K562 (cell line): Measurements from ENCODE around the gene BANP. TPM values are rescaled to one million over a fixed set of nuclear protein-coding genes. Genes with fewer than 3 reads are reported as not detected.

ENCODE experiments used
- ATAC-seq: fragments of 200-7000 bp; cut with Tn5 transposase; 3 replicates; pipeline ENCODE4 v1.9.1; 2020; ENCODE audit warnings: moderate library complexity
- BruUV-seq: library from RNA; stranded (reverse); fragments of 400-500 nt; replicated peaks from 2 replicates; lab custom pipeline; 2021; lab: Mats Ljungman, UMichigan
- CTCF ChIA-PET: fragments of 300-600 bp; formaldehyde crosslinking; extraction: SDS; loops from one replicate; lab custom pipeline; 2021; ENCODE audit warnings: low intra/inter-chr PET ratio; lab: Yijun Ruan, JAX
- POLR2A ChIA-PET: fragments of 300-600, 350-650 bp; sonication (Branson Sonifier 250); formaldehyde crosslinking; extraction: SDS; loops from one replicate; lab custom pipeline; 2021; ENCODE audit warnings: antibody characterized with exemption, inconsistent platforms; lab: Yijun Ruan, JAX
- DNase-seq, 4 experiments: peaks; one replicate each; pipeline versions ENCODE4 v3.0.0 to v3.0.0-alpha.2; 2011 to 2018; ENCODE audit warnings: low spot score in 3 of 4, mixed read lengths in 3 of 4; ENCODE audit errors: extremely low read depth in 1 of 4
- FAIRE-seq: peaks from 2 replicates; lab custom pipeline; 2011; peaks lifted over from hg19 to GRCh38; lab: Jason Lieb, UNC
- H2AFZ ChIP-seq: 2 replicates; pipeline ENCODE4 v1.6.0; 2011; ENCODE audit warnings: low read depth, low read length, control low read depth, inconsistent platforms
- H3K27ac ChIP-seq: fragments of 200-600 bp; 3 replicates; pipeline ENCODE4 v1.8.0; 2011; ENCODE audit warnings: low read depth, mild to moderate bottlenecking, control low read depth, inconsistent platforms, low read length, moderate library complexity, mixed read lengths; ENCODE audit errors: extremely low read depth
- H3K27me3 ChIP-seq, 2 experiments: fragments of 300-600 bp in 1 of 2; 2 replicates in 1 of 2; 3 replicates in 1 of 2; pipeline versions ENCODE4 v1.6.0 to v1.8.0; 2011; ENCODE audit warnings: inconsistent platforms in 2 of 2, low read length in 2 of 2, mild to moderate bottlenecking in 1 of 2, mixed read lengths in 1 of 2, moderate library complexity in 1 of 2; ENCODE audit not compliant: control insufficient read depth in 2 of 2, insufficient read depth in 2 of 2
- H3K36me3 ChIP-seq: fragments of 300-600 bp; 3 replicates; pipeline ENCODE4 v1.8.0; 2011; ENCODE audit warnings: mild to moderate bottlenecking, low read length, inconsistent platforms; ENCODE audit not compliant: control insufficient read depth, insufficient read depth
- H3K4me1 ChIP-seq, 2 experiments: fragments of 200-600 bp in 1 of 2; replicated peaks in 1 of 2; 2 replicates in 1 of 2; 3 replicates in 1 of 2; pipeline versions ENCODE4 v1.5.1 to v1.8.0; 2011; ENCODE audit warnings: inconsistent platforms in 2 of 2, low read length in 2 of 2, mild to moderate bottlenecking in 1 of 2, mixed read lengths in 1 of 2, moderate library complexity in 1 of 2; ENCODE audit not compliant: control insufficient read depth in 2 of 2, insufficient read depth in 2 of 2
- H3K4me2 ChIP-seq: 2 replicates; pipeline ENCODE4 v1.6.1; 2011; ENCODE audit warnings: low read length, control low read depth, inconsistent platforms, mixed read lengths; ENCODE audit not compliant: insufficient read depth
- H3K4me3 ChIP-seq: fragments of 200-600 bp; sonication (generic), shearing (Covaris generic); 2 replicates; pipeline ENCODE4 v1.5.1; 2016; ENCODE audit warnings: control low read depth, inconsistent platforms
- H3K79me2 ChIP-seq: fragments of 200-600 bp; 3 replicates; pipeline ENCODE4 v1.8.0; 2011; ENCODE audit warnings: low read length, inconsistent platforms; ENCODE audit not compliant: control insufficient read depth, insufficient read depth
- H3K9ac ChIP-seq, 2 experiments: 2 replicates each; pipeline versions ENCODE4 v1.6.0 to v1.6.1; 2011; ENCODE audit warnings: low read depth in 2 of 2, low read length in 2 of 2, control low read depth in 1 of 2, inconsistent platforms in 1 of 2, mild to moderate bottlenecking in 1 of 2, mixed read lengths in 1 of 2; ENCODE audit not compliant: insufficient read depth in 1 of 2
- H3K9me1 ChIP-seq: one replicate; pipeline ENCODE4 v1.6.0; 2011; ENCODE audit warnings: inconsistent platforms, mild to moderate bottlenecking, low read length, moderate library complexity; ENCODE audit not compliant: control insufficient read depth, insufficient read depth
- H3K9me3 ChIP-seq: replicated peaks from 2 replicates; pipeline ENCODE4 v1.5.1; 2011; ENCODE audit warnings: low read depth, low read length, inconsistent platforms; ENCODE audit not compliant: control insufficient read depth, insufficient read depth
- H4K20me1 ChIP-seq: replicated peaks from 2 replicates; pipeline ENCODE4 v1.6.1; 2011; ENCODE audit warnings: low read length, inconsistent platforms, mixed read lengths; ENCODE audit not compliant: control insufficient read depth, insufficient read depth
- ARID3B ChIP-seq: fragments of 250-450 bp; sonication (Bioruptor Pico); IDR thresholded peaks from 2 replicates; pipeline ENCODE4 v1.4.0; 2020; ENCODE audit warnings: borderline replicate concordance
- CBFA2T2 ChIP-seq: fragments of 450-650 bp; conservative IDR thresholded peaks from 2 replicates; pipeline ENCODE4 v1.6.1; 2017; ENCODE audit warnings: mild to moderate bottlenecking
- EWSR1 ChIP-seq: fragments of 450-650 bp; IDR thresholded peaks from 2 replicates; pipeline ENCODE4 v1.6.1; 2018; ENCODE audit warnings: borderline replicate concordance, mild to moderate bottlenecking, low read depth, moderate library complexity; ENCODE audit not compliant: partially characterized antibody
- FOSL1 ChIP-seq: fragments of 200-800 bp; sonication (Bioruptor generic); conservative IDR thresholded peaks from 2 replicates; pipeline ENCODE4 v1.6.1; 2016; ENCODE audit warnings: missing genetic modification characterization, missing compliant biosample characterization
- HNRNPLL ChIP-seq: fragments of 200-400 bp; formaldehyde crosslinking; IDR thresholded peaks from 2 replicates; pipeline ENCODE4 v1.6.1; 2017; ENCODE audit warnings: low read length, low read depth, mild to moderate bottlenecking; ENCODE audit not compliant: poor library complexity, severe bottlenecking
- MIER1 ChIP-seq: fragments of 450-650 bp; IDR thresholded peaks from 2 replicates; pipeline ENCODE4 v1.6.1; 2016; ENCODE audit warnings: antibody characterized with exemption, mild to moderate bottlenecking, low read depth
- MTA2 ChIP-seq: fragments of 450-650 bp; IDR thresholded peaks from 2 replicates; pipeline ENCODE4 v1.6.1; 2016; ENCODE audit warnings: low read depth
- NCOA6 ChIP-seq: fragments of 450-650 bp; IDR thresholded peaks from 2 replicates; pipeline ENCODE4 v1.6.1; 2017; ENCODE audit warnings: mild to moderate bottlenecking
- SRSF7 ChIP-seq: fragments of 200-400 bp; formaldehyde crosslinking; optimal IDR thresholded peaks from 2 replicates; pipeline ENCODE3; 2017; ENCODE audit warnings: mild to moderate bottlenecking, low read depth, low read length
- YBX1 ChIP-seq: fragments of 450-650 bp; IDR thresholded peaks from 2 replicates; pipeline ENCODE4 v1.7.1; 2016; ENCODE audit warnings: mild to moderate bottlenecking
- ZBTB33 ChIP-seq: sonication (generic); formaldehyde crosslinking; IDR thresholded peaks from 2 replicates; pipeline ENCODE4 v1.8.1; 2023; ENCODE audit warnings: mild to moderate bottlenecking, missing genetic modification reagents
- ZC3H11A ChIP-seq: IDR thresholded peaks from 2 replicates; pipeline ENCODE4 v1.6.1; 2012; ENCODE audit warnings: low read depth, low read length, improper control_type of control experiment
- ZNF766 ChIP-seq: fragments of 200-800 bp; sonication (Bioruptor generic); conservative IDR thresholded peaks from 2 replicates; pipeline ENCODE4 v1.6.1; 2016; ENCODE audit warnings: missing genetic modification characterization, missing compliant biosample characterization
- WGBS: fragments of 100-300 bp; shearing (Covaris generic); methylation state at CpG from one replicate; pipeline ENCODE4 v1.1.6; 2016; ENCODE audit warnings: low coverage, mixed read lengths; ENCODE audit not compliant: insufficient coverage; ENCODE audit errors: missing lambda C conversion rate; 5-methylcytosine and 5-hydroxymethylcytosine counted together
- in situ Hi-C: fragments of 300-500 bp; cut with MboI; formaldehyde crosslinking; loops from 4 replicates; pipeline ENCODE4 v1.15.0; 2018; ENCODE audit warnings: inconsistent platforms, mixed read lengths
- intact Hi-C: fragments of 100-400 bp; cut with micrococcal nuclease; formaldehyde crosslinking; loops from 2 replicates; pipeline ENCODE4 v1.14.2; 2022
- polyA plus RNA-seq, 8 experiments: library from polyadenylated mRNA; depleted of rRNA in 4 of 8; stranded (reverse) in 5 of 8; unstranded in 3 of 8; fragments of >200 nt; fragmentation: Nextera tagmentation in 2 of 8; fragmentation: Illumina TruSeq in 1 of 8; extraction: Ambion mirVana in 2 of 8; extraction: Trizol in 1 of 8; gene quantifications; 2 replicates each; pipeline versions ENCODE4 v1.2.1 to v1.2.3, GENCODE V29; 2011 to 2014; ENCODE audit warnings: inconsistent platforms in 1 of 8, missing spikeins in 1 of 8
- total RNA-seq, 7 experiments: library from RNA; depleted of rRNA in 6 of 7; stranded (reverse); fragments of >200 nt in 6 of 7; fragmentation: Illumina TruSeq in 2 of 7; extraction: Trizol in 2 of 7; gene quantifications; 2 replicates each; pipeline versions ENCODE4 v1.2.1 to v1.2.3, GENCODE V29; 2011 to 2021; ENCODE audit warnings: low replicate concordance in 1 of 7

The BANP gene
- total and polyA plus RNA-seq, 9 of the 15 experiments (the other 6 are each of a cell fraction or from before 2014, with no cell fraction given) = 4.6 to 22.1 (median 15.6) TPM

- H3K4me3 ChIP-seq = no peak overlapping the region
- no peak overlapping the region for H3K9ac ChIP-seq
- ATAC-seq (no peak), DNase-seq (no peak), FAIRE-seq (no peak)
- 82% methylated on average over 26 of the region's 36 CpGs for whole genome bisulfite sequencing
- no peaks in the 10 kb centered on the region for H3K9me3 ChIP-seq
- peaks cover 0 to 4% of the 10 kb centered on the region in 2 experiments; a peak in 1 of 5 replicates for H3K4me1 ChIP-seq
- no peak overlapping the region for H3K4me2 ChIP-seq
- ChIA-PET CTCF (no interaction called here), POLR2A (interaction anchor here (0.6 kb wide), 1 partner anchor 367 kb away, joined by 4 read pairs; no protein-coding TSS in a partner anchor)
- no peaks in the 10 kb centered on the region for H4K20me1 ChIP-seq
- in situ Hi-C loops = no loop called here
- H3K27me3 ChIP-seq = no peaks in the 10 kb centered on the region
- 0 out of 2 replicates have a peak, but pooled peaks have one; percentile 16 for TF ChIP-seq ZBTB33 (CRISPR knock-in tag)
- no peak for TF ChIP-seq MTA2
- peaks cover 8% of the 10 kb centered on the region; the same call in 1 of the 3 replicates for H3K36me3 ChIP-seq
- H3K9me1 ChIP-seq = peaks cover 6% of the 10 kb centered on the region
- no peak overlapping the region for H3K27ac ChIP-seq
- no peaks in the 10 kb centered on the region for H3K79me2 ChIP-seq
- intact Hi-C loops = no loop called here
- no TSS peak for BruUV-seq
- H2AFZ ChIP-seq = no peak overlapping the region
Observed at GRCh38 chr16:88073201-88073721, 122.0 kb downstream of the BANP start.

- H3K9me1 ChIP-seq = peaks cover 6% of the 10 kb centered on the region
- H3K36me3 ChIP-seq = peaks cover 8% of the 10 kb centered on the region; the same call in 1 of the 3 replicates
- no peak overlapping the region for H2AFZ ChIP-seq
- POLR2A ChIA-PET = interaction anchor here (0.6 kb wide), 2 partner anchors 124 to 368 kb away, joined by 3 to 4 read pairs; no protein-coding TSS in a partner anchor
- DNase-seq = no peak
- no peak overlapping the region for H3K27ac ChIP-seq
- no peaks in the 10 kb centered on the region for H3K9me3 ChIP-seq
- BruUV-seq = no TSS peak
- WGBS = 84% methylated on average over 6 of the region's 6 CpGs
- H3K4me2 ChIP-seq = no peak overlapping the region
- H4K20me1 ChIP-seq = no peaks in the 10 kb centered on the region
- no peaks in the 10 kb centered on the region for H3K4me1 ChIP-seq
- intact Hi-C loops = no loop called here
- H3K4me3 ChIP-seq = no peak overlapping the region
- no peaks in the 10 kb centered on the region for H3K27me3 ChIP-seq
- CTCF ChIA-PET = no interaction called here
- peak overlapping the region in 1 of 2 experiments; percentile 26; a peak in 1 of 4 replicates for H3K9ac ChIP-seq
- H3K79me2 ChIP-seq = no peaks in the 10 kb centered on the region
- no peak for ATAC-seq
- FAIRE-seq = no peak
- in situ Hi-C loops = no loop called here
- TF ChIP-seq NCOA6 (no peak), SRSF7 (no peak), ZNF766 (CRISPR knock-in tag) (no peak), MIER1 (no peak), ZC3H11A (no peak), CBFA2T2 (no peak), HNRNPLL (no peak), EWSR1 (no peak), ARID3B (CRISPR knock-in tag) (no peak), FOSL1 (tag) (no peak), YBX1 (no peak)
Observed at GRCh38 chr16:88074041-88074440, 122.8 kb downstream of the BANP start.
